Keratinocyte (primary cell): Measurements from ENCODE around the gene SCN10A.

Source experiments
- EZH2 ChIP-seq: IDR thresholded peaks from one replicate; pipeline ENCODE4 v1.6.1; 2012; ENCODE audit warnings: inconsistent platforms, mild to moderate bottlenecking, low read length, moderate library complexity
- TF ChIP-seq, protein P1 (sequence below), 3 experiments: IDR thresholded peaks in 1 of 3; conservative IDR thresholded peaks in 1 of 3; optimal IDR thresholded peaks in 1 of 3; 2 replicates in 2 of 3; 3 replicates in 1 of 3; pipeline versions ENCODE3 to v1.5.1; 2011; ENCODE audit warnings: low read length in 3 of 3, mild to moderate bottlenecking in 3 of 3, moderate library complexity in 2 of 3, control low read depth in 1 of 3, inconsistent platforms in 1 of 3; ENCODE audit not compliant: insufficient read depth in 2 of 3; ENCODE audit errors: extremely low read depth in 1 of 3

DNA sequence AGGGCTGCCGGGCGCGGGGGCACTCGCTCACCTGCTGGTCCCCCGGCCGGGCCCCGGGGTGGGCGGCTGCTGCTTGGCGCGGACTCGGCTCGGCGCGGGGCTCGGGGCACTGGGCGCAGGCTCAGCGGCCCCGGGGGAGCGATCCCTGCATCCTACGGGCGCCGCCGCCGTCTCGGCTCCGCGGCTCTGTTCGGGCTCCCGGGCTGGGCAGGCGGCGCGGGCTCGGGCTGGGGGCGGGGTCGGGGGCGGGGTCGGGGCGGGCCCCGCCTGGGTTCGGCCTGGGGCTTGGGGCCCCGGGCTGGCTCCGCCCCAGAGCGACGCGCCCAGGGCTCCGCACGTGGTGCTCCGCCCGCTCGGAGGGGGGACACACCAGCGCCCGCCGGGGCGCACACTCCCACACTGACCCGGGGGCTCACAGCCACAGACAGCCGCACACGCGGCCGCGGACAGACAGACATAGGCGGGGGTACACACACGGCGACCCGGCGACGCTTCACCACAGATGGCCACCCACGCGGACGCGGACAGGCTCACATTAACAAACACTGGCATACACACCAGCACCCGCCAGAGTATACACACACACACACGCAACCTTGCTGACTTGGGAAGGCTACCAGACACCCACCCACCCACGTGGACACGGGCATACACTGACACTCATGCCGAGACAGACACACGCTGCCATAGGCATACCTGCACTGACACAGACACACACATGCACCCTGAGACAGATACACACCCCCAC, 166.3 kb downstream of the SCN10A start, which contains the start of gene SCN5A:
- TF ChIP-seq, protein P1, sequence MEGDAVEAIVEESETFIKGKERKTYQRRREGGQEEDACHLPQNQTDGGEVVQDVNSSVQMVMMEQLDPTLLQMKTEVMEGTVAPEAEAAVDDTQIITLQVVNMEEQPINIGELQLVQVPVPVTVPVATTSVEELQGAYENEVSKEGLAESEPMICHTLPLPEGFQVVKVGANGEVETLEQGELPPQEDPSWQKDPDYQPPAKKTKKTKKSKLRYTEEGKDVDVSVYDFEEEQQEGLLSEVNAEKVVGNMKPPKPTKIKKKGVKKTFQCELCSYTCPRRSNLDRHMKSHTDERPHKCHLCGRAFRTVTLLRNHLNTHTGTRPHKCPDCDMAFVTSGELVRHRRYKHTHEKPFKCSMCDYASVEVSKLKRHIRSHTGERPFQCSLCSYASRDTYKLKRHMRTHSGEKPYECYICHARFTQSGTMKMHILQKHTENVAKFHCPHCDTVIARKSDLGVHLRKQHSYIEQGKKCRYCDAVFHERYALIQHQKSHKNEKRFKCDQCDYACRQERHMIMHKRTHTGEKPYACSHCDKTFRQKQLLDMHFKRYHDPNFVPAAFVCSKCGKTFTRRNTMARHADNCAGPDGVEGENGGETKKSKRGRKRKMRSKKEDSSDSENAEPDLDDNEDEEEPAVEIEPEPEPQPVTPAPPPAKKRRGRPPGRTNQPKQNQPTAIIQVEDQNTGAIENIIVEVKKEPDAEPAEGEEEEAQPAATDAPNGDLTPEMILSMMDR (optimal IDR thresholded peaks at IDR 0.05 in 1 of 3, IDR thresholded peaks at IDR 0.05 in 1 of 3, conservative IDR thresholded peaks at IDR 0.05 in 1 of 3; ENCODE audit: extremely low read depth in 1 of 3, insufficient read depth in 2 of 3, low read length in 3 of 3) = no peak
- no peak for TF ChIP-seq EZH2
